Stimulated activated CD8-positive, alpha-beta memory T cell treated with anti-CD3 and anti-CD28 coated beads, Interleukin-7, amount 100 ng/mL, for 1 hour (primary cell): ENCODE data around the gene GJC3.
"Not testable (repeated sequence)": the region's sequence is repeated elsewhere in the genome, so short reads cannot be mapped to it uniquely, and the experiment has no call there.

Experiments used
- DNase-seq, 2 donors: peaks; one replicate each; pipeline ENCODE4 v3.0.0-alpha.2; 2020; ENCODE audit warnings: low read depth in 2 of 2

GJC3 gene, protein sequence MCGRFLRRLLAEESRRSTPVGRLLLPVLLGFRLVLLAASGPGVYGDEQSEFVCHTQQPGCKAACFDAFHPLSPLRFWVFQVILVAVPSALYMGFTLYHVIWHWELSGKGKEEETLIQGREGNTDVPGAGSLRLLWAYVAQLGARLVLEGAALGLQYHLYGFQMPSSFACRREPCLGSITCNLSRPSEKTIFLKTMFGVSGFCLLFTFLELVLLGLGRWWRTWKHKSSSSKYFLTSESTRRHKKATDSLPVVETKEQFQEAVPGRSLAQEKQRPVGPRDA

DNA sequence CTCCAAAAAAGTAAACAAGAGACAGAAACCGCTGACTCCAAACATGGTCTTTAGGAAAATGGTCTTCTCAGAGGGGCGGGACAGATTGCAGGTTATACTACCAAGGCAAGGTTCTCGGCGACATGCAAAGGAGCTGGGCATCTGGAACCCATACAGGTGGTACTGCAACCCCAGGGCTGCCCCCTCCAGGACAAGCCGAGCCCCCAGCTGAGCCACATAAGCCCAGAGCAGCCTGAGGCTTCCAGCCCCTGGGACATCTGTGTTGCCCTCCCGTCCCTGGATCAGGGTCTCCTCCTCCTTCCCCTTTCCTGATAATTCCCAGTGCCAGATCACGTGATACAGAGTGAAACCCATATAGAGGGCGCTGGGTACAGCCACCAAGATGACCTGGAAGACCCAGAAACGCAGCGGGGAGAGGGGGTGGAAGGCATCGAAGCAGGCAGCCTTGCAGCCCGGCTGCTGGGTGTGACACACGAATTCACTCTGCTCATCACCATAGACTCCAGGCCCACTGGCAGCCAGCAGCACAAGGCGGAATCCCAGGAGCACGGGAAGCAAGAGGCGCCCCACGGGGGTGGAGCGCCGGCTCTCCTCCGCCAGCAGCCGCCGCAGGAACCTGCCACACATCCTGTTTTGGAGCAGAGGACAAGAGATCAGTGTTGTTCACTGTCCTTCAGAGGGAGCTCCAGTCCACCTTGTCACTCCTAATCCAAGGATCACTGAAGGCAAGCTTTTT is at the start of gene GJC3:
GJC3 (minus strand) TSS at position 627 of the 736 bp plus-strand sequence; CDS start at position 627, 0 bp downstream.
- no peak for DNase-seq

DNA sequence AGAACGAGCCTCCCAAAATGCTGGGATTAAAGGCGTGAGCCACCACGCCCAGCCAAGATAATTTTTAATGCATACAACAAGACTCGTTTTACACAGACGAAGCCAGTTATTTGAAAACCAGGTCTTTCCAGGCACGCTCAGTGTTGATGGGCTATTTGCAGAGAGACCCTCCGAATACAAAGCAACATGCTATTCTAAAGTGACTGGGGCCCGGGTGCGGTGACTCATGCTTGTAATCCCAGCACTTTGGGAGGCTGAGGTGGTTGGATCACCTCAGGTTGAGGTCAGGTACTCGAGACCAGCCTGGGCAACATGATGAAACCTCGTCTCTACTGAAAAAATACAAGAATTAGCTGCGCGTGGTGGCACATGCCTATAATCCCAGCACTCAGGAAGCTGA is 47.2 kb upstream of the GJC3 start:
- DNase-seq, result no peak

DNA sequence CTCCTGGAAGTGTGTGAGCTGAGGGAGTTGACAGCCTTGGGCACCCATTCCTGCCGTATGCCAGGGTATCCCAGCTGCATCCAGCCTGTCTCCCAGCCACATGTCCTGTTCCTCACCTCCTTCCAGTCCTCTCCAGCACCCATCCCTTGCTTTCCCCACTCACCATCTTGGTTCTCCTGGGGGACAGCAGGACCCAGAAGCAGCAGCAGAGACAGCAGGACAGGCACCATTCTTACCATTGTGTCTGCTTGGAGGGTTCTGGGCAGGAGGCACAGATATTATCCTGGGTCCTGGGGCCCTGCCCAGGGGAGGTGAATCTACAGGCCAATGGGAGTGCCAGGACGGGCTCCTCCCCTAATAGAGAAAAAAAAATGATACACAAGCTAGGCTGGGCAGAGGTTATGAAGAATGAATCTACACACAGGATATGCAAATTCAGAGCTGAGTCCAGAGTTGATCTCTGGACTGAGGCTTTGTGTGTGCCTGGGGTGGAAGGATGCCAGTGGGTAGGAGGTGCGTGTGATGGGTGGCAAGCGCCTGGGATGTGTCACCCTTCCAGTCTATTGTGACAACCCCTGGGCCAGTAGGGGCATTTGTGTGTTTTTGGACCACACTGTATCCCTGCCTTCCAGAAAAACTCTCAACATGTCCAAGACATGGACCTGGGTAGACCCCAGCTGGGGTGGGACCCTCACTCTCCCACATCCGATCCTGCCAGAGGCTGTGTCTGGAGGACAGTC is 46.5 kb upstream of the GJC3 start, which contains the start of gene AZGP1:
AZGP1 (minus strand) TSS at position 250 of the 740 bp plus-strand sequence; CDS start at position 239, 11 bp downstream.
- no peak for DNase-seq

DNA sequence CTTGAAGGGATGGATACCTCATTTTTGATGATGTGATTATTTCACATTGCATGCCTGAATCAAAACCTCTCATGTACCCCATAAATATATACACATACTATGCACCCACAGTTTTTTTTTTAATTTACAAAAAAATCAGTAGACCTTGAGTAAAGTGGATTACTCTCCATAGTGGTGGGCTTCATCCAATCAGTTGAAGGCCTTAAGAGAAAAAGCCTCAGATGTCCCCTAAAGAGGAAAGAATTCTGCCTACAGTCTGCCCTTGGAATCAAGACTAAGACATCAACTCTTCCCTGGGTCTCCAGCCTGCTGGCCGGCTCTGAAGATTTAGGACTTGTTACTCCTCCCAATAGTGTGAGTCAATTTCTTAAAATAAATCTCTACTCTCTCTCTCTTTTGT is 45.3 kb upstream of the GJC3 start:
- DNase-seq, result no peak

DNA sequence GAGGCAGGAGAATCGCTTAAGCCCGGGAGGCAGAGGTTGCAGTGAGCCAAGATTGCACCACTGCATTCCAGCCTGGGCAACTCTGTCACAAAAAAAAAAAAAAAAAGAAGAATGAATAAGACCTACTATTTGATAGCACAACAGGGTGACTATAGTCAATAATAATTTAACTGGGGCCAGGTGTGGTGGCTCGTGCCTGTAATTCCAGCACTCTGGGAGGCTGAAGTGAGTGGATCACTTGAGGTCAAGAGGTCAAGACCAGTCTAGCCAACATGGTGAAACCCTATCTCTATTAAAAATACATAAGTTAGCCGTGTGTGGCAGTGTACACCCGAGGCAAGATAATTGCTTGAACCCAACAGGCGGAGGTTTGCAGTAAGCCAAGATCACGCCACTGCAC is 44.4 kb upstream of the GJC3 start:
- DNase-seq, result not testable (repeated sequence)

DNA sequence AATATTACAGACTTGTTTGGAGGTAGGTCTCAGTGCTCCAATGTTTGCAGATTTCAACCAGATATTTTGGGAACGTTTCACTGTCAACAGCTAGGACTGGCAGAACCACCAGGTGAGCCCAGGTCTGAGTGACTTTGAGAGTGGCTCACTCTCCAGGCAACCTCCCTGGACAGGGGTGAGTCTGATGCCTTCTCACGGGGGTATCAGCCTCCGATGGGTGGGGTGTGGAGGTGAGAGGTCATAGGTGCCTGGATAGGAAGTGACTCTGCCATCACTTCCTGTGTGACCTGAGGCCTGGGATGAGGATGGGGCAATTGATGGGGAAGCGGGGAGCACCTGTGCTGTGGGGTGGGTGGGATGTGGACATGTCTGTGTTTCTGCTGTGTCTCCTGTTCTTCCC is 41.8 kb upstream of the GJC3 start:
- no peak for DNase-seq

DNA sequence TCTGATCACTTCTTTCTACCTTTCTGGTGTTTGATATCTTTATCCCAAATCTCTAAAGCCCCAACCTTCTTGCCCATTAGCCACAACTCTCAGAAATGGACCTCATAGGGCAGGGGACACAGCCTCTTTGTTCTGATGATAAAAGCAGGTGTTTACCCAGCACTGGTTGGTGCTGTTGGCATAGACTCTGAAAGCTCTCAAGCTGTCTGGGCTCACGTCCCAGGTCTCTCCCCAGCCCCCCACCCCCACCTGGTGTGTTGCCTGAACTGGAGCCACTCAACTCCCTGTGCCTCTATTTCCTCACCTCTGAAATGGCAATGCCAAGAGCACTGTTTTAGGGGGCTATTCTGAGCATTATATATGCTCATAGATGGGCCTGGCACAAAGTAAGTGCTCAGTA is 40.4 kb upstream of the GJC3 start:
- DNase-seq, result not testable (repeated sequence)

DNA sequence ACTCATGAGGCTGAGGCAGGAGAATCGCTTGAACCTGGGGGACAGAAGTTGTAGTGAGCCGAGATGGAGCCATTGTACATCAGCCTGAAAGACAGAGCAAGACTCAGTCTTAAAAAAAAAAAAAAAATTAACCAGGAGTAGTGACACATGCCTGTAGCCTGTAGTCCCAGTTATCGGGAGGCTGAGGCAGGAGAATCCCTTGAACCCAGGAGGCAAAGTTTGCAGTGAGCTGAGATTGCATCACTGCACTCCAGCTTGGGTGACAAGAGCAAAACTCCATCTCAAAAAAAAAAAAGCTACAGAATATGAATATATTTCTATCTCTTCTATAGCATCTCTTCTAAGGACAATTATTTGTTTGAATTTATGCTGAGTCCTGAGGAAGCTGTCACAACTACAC is 39.9 kb upstream of the GJC3 start:
- DNase-seq, result no peak

DNA sequence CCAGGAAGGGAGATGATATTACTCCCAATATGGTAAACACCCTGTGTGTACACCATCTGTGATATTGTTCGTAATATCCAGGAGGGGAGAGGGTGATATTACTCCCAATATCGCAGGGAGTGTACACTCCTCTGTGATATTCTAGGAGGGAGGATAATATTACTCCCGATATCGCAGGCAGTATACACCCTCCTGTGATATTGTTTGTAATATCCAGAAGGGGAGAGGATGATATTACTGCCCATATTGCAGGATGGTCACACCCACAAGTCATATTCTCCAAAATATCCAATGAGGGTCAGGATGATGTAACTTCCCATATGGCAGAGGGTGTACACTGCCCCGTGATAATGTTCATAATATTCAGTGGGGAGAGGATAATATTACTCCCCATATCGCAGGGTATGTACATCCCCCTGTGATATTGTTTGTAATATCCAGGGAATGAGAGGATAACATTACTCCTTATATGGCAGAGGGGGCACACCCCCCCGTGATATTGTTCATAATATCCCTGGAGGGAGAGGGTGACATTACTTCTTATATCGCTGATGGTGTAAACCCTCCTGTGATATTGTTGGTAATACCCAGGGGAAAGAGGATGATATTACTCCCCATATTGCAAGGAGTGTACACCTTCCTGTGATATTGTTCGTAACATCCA is 29.3 kb upstream of the GJC3 start:
- no peak for DNase-seq

DNA sequence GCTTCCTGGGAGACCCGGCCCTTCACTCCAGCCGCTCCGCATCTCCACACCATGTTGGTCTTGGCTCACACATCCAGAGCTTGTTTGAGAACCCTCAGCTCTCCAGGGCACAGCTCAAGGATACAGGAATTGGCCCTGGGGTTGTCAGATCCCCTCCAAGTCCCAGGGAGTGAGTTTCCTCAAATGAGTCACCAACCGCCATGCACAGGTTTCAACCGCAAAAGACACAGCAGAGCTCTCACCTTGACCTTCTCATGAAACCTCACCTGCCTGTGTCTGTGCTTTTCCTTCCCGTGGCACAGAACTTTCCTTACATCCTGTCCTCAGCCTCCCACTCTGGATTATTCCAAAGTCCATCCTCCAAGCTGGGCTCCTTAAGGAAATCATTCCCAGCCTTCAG is 25.8 kb upstream of the GJC3 start:
- DNase-seq, result no peak

DNA sequence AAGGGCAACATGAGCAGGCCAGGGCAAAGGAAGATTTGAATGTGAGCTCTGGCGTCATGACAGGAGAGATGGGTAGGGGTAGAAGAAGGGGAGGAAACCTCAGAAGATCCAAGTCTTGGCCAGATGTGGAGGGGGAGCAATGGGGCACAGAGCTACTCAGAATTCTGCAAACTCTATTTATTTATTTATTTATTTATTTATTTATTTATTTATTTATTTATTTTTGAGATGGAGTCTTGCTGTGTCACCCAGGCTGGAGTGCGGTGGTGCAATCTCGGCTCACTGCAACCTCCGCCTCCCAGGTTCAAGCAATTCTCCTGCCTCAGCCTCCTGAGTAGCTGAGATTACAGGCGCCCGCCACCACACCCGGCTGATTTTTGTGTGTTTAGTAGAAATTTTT is 25.2 kb upstream of the GJC3 start:
- not testable (repeated sequence) for DNase-seq

DNA sequence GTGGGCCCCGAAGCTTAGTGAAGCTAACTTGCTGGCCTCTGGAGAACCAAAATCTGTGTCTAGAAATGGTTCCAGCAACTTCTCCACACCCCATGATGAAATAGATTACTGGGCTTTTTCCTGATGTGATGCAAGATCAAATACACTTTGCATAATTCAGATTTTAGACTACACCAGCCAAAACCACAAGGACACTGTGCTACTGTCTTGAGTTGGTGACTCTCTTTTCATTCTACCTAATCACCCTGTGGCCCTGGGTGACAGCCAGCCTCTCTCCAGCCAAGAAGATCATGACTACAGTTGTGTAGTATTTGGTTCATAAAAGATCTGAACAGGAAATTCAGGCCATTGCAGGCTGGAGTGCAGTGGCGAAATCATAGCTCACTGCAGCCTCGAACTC is 24.2 kb upstream of the GJC3 start:
- DNase-seq, result no peak

DNA sequence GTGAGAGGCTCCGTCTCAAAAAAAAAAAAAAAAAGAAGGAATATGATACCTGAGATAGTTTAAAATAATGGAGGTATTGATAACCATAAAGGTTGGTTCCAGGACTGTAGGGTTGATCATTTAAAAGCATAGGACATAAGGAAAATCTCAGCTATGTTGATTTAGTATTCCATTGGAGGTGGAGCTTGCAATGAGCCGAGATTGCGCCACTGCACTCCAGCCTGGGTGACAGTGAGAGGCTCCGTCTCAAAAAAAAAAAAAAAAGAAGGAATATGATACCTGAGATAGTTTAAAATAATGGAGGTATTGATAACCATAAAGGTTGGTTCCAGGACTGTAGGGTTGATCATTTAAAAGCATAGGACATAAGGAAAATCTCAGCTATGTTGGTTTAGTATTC is 23.2 kb upstream of the GJC3 start:
- DNase-seq, result not testable (repeated sequence)

DNA sequence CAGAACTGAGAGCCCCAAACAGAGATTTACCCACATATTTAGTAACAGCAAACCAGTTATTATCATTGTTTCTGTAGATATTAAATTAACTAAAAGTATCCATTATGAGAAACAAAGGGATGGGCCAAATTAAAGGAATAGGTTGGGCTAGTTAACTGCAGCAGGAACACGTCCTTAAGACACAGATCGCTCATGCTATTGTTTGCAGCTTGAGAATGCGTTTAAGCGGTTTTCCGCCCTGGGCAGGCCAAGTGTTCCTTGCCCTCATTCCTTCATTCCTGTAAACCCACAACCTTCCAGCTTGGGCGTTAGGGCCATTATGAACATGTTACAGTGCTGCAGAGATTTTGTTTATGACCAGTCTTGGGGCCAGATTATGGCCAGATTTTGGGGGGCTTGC is 21.4 kb upstream of the GJC3 start:
- not testable (repeated sequence) for DNase-seq

DNA sequence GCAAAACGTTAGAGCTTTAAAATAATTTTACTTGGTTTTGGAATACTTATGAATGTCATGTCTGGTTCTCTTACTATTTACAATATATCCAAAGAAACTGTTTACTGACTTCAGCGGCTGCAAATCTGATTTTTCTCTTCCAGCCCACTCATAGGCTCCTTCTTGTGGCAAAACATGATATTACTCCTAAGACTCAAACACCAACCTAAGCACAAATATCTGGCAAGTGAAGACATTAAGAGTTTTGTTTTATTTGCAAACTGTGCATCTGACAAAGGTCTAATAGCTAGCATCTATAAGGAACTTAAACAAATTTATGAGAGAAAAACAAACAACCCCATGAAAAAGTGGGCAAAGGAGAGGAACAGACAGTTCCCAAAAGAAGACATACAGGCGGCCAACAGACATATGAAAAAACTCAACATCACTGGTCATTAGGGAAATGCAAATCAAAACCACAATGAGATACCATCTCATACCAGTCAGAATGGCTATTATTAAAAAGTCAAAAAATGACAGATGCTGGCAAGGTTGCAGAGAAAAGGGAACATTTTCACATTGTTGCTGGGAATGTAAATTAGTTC is 20.3 kb upstream of the GJC3 start:
- no peak for DNase-seq

DNA sequence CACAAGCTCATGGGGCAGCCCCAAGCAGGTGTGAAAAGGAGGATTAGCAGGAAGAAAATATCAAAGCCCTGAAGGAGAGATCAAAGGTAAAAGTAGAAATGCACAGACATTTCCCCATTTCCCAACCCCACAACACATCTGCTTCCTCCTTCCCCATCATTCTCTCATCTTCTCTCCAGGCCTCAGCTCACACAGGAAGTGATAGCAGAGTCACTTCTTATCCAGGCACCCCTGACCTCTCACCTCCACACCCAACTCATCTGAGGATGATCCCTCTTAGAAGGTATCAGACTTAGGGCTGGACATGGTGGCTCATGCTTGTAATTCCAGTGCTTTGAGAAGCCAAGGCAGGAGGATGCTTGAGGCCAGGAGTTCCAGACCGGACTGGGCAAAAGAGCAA is 18.2 kb upstream of the GJC3 start:
- DNase-seq, result no peak

DNA sequence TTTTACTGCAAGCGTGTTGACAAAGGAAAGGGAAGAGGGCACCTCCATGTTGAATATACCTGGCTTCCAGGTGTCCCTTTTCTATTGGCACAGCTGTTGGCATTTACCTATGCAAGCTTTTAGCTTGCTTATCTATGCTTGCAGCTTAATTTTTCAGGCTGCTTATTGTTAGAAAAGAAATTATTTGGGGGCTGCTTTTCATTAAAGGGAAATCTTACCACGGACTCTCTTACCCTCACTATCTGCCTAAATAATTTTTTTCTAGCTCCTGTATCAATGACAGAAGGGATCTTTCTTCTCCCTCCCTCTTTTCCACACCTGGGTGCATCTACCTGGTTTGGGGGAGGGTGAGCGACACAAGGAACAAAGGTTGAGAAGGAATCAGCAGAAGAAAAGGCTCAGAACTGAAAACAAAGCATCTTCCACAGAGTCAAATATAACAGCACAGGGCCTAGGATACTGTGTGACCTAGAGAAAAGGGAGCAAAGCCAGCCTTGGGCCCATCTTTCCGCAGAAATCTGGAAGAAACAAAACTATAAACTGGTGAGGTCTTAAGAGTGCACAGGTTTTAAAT is 15.2 kb upstream of the GJC3 start:
- DNase-seq, result no peak

DNA sequence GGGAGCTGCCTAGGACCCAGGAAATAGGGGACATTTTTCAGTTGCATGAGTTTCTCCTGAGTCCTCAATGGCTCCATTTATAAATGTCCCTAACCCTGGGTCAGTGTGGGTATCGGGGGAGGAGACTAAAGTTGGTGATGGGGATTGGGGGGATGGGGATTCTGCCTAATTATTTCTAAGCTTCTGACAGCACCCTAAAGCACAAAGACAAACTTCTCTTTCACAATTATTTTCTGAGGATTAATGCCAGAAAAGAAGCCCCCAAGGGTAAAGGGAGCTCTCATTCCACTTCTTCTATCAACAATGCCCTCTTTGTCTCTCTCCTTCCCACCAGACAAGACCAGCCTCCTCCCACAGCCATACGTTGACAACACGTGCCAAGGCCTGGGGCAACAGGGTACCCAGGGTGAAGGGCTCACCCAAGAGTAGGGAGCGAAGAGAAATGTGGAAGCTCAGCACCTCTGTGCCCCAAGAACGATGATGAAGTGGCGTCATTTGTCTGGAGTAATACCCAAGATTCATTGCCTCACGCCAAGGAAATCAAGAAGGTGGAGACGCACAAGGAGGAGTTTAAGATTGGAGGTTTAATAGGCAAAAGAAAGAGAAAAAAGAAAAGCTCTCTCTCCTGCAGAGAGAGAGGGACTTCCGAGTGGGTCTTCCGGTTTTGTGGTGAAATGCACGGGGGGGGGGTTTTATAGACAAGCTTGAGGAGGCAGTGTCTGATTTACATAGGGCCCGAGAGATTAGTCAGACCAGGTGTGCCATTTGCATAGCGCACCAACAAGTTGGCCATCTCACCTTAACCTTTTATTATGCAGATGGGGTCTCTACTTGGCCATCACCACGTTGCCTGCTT is 14.4 kb upstream of the GJC3 start:
- no peak for DNase-seq

DNA sequence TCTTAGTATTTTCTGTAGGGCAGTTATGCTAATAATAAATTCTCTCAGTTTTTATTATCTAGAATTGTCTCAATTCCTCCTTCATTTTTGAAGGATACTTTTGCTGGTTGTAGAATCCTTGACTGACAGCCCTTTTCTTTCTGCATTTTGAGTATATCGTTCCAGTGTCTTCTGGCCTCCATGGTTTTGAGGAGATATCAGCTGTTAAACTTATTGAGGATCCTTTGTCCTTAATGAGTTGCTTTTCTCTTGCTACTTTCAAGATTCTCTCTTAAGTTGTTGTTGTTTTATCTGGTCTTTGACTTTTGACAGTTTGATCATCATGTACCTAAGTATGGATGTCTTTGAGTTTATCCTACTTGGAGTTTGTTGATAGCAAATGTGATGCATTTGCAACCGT is 8.9 kb upstream of the GJC3 start:
- no peak for DNase-seq

DNA sequence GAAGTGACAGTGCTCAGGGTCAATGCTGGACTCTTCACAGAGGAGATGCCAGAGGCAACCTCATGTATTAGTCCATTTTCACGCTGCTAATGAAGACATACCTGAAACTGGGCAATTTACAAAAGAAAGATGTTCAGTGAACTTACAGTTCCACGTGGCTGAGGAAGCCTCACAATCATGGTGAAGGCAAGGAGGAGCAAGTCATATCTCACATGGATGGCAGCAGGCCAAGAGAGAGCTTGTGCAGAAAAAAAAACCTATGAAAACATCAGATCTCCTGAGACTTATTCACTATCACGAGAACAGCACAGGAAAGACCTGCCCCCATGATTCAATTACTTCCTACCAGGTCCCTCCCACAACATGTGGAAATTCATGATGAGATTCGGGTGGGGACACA is 5.6 kb upstream of the GJC3 start:
- not testable (repeated sequence) for DNase-seq
